ENCODE results near the gene ACAP3. TPM values are rescaled to one million over a fixed set of nuclear protein-coding genes. Genes with fewer than 3 reads are reported as not detected.

The ACAP3 gene
- total RNA-seq, 1 experiment from 2014 or later: 42.2 TPM

- Mint-ChIP-seq H3K27me3 (ENCODE audit: low read depth) (no peaks in the 10 kb centered on the region), H3K4me3 (no peak overlapping the region), H3K27ac (no peak overlapping the region), H3K9me3 (peaks cover 4% of the 10 kb centered on the region), H3K36me3 (no peaks in the 10 kb centered on the region), H3K4me1 (no peaks in the 10 kb centered on the region)
- no peak for TF ChIP-seq FOXJ3 (CRISPR knock-in tag; IDR thresholded peaks at IDR 0.05; ENCODE audit: borderline replicate concordance)
- TF ChIP-seq AFF4 (CRISPR knock-in tag; IDR thresholded peaks at IDR 0.05; ENCODE audit: borderline replicate concordance): no peak
- no peak for TF ChIP-seq NFYB (CRISPR knock-in tag; conservative IDR thresholded peaks at IDR 0.05; ENCODE audit: low read depth)
- TF ChIP-seq NR2C2 (CRISPR knock-in tag; IDR thresholded peaks at IDR 0.05): no peak
- TF ChIP-seq ZNF425 (CRISPR knock-in tag; conservative IDR thresholded peaks at IDR 0.05): no peak
- TF ChIP-seq ESRRA (CRISPR knock-in tag; IDR thresholded peaks at IDR 0.05; ENCODE audit: borderline replicate concordance): no peak
- no peak for TF ChIP-seq SMAD4 (CRISPR knock-in tag; IDR thresholded peaks at IDR 0.05)
- TF ChIP-seq ZBTB21 (CRISPR knock-in tag; IDR thresholded peaks at IDR 0.05; ENCODE audit: borderline replicate concordance): no peak
- no peak for TF ChIP-seq E2F5 (CRISPR knock-in tag; IDR thresholded peaks at IDR 0.05)
- TF ChIP-seq GABPB1 (CRISPR knock-in tag; IDR thresholded peaks at IDR 0.05): no peak
- TF ChIP-seq RELA (CRISPR knock-in tag; IDR thresholded peaks at IDR 0.05; ENCODE audit: borderline replicate concordance): no peak
- TF ChIP-seq TEAD4 (CRISPR knock-in tag; IDR thresholded peaks at IDR 0.05): no peak
- TF ChIP-seq ZNF281 (CRISPR knock-in tag; IDR thresholded peaks at IDR 0.05): no peak
- DNase-seq (ENCODE audit: low spot score) (no peak), ATAC-seq (no peak)
- ChIA-PET POLR2A (interaction anchor here (0.5 to 2.0 kb wide), 3 partner anchors 11 to 193 kb away, joined by 3 to 5 read pairs (median 4); no protein-coding TSS in a partner anchor), CTCF (interaction anchor here (1.0 kb wide), 1 partner anchor 42 kb away, joined by 3 read pairs; no protein-coding TSS in a partner anchor)
Observed at GRCh38 chr1:1332031-1332755, 24.5 kb upstream of the ACAP3 start.

All from WTC11 (cell line).